ENCODE measurements around the gene CHMP4B. TPM values are rescaled to one million over a fixed set of nuclear protein-coding genes. Genes with fewer than 3 reads are reported as not detected.

CHMP4B gene
- total RNA-seq, 2 experiments from 2014 or later = 82.0 to 82.9 TPM

- ChIA-PET POLR2A (no interaction called here), CTCF (interaction anchor here (1.2 to 1.8 kb wide), 2 partner anchors 9 to 11 kb away, joined by 3 to 11 read pairs; no protein-coding TSS in a partner anchor)
- no peak for TF ChIP-seq CTCF (IDR thresholded peaks at IDR 0.05)
- intact Hi-C loops (cut with micrococcal nuclease) = no loop called here
- peaks cover 14% of the 10 kb centered on the region for H3K36me3 Mint-ChIP-seq (ENCODE audit: low read depth)
- ATAC-seq (no peak), DNase-seq (no peak)
- no peak overlapping the region for H3K4me3 Mint-ChIP-seq
- H3K9me3 Mint-ChIP-seq = no peaks in the 10 kb centered on the region
- H3K27me3 Mint-ChIP-seq = no peaks in the 10 kb centered on the region
- H3K27ac Mint-ChIP-seq = no peak overlapping the region
- peaks cover 22% of the 10 kb centered on the region for H3K4me1 Mint-ChIP-seq (ENCODE audit: low read depth)
Measured at GRCh38 chr20:33783256-33783655, 27.9 kb upstream of the CHMP4B start.

- Mint-ChIP-seq H3K9me3 (no peaks in the 10 kb centered on the region), H3K4me3 (no peak overlapping the region), H3K36me3 (ENCODE audit: low read depth) (peaks cover 12% of the 10 kb centered on the region), H3K27ac (no peak overlapping the region), H3K4me1 (ENCODE audit: low read depth) (peaks cover 20% of the 10 kb centered on the region), H3K27me3 (no peaks in the 10 kb centered on the region)
- ATAC-seq = no peak
- POLR2A ChIA-PET = no interaction called here
- intact Hi-C loops (cut with micrococcal nuclease) = no loop called here
- DNase-seq = no peak
- TF ChIP-seq CTCF (IDR thresholded peaks at IDR 0.05) = no peak
- CTCF ChIA-PET = interaction anchor here (1.8 kb wide), 1 partner anchor 8 kb away, joined by 11 read pairs; no protein-coding TSS in a partner anchor
Measured at GRCh38 chr20:33783818-33784217, 27.3 kb upstream of the CHMP4B start.

DNA sequence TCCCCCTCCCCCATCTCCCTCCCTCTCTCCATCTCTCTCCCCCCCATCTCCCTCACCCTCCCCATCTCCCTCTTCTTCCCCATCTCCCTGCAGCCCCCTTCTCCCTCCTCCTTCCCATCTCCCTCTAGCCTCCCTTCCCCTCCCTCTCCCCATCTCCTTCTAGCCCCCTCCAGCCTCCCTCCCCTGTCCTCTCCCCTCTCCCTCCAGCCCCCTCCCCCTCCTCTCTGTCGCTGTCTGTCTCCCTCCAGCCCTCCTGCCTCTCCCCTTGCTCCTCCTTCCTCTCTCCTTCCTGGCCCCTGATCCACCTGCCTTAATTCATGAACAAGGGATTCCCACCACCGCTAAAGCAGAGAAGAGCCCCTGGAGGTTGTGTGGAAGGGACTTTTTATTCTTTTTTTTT is 26.9 kb upstream of the CHMP4B start:
- no peak overlapping the region for H3K27ac Mint-ChIP-seq
- H3K9me3 Mint-ChIP-seq = no peaks in the 10 kb centered on the region

DNA sequence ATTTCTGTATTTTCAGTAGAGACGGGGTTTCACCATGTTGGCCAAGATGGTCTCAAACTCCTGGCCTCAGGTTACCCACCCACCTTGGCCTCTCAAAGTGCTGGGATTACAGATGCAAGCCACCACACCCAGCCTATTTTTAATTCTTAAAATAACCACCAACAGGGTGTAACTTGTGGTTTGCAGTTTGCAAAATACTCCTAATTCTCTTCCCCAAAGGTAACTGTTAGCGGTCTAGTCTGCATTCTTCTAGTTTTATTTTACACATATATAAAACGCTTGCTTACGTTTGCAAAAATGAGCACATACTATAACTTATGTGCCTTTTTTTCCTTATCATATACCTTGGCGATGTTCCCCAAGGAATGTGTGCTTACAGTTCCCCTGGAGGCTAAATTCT is 25.6 kb upstream of the CHMP4B start:
- ATAC-seq (no peak), DNase-seq (no peak)
- intact Hi-C loops (cut with micrococcal nuclease) = no loop called here
- Mint-ChIP-seq H3K4me1 (ENCODE audit: low read depth) (peaks cover 10% of the 10 kb centered on the region), H3K4me3 (no peak overlapping the region), H3K9me3 (no peaks in the 10 kb centered on the region), H3K27ac (no peak overlapping the region), H3K36me3 (ENCODE audit: low read depth) (peaks cover 7% of the 10 kb centered on the region), H3K27me3 (no peaks in the 10 kb centered on the region)
- POLR2A ChIA-PET = no interaction called here
- TF ChIP-seq CTCF (IDR thresholded peaks at IDR 0.05) = no peak
- CTCF ChIA-PET = no interaction called here

More for the DNA sequence above, 26.9 kb upstream of the CHMP4B start:
- DNase-seq = no peak
- no peaks in the 10 kb centered on the region for H3K27me3 Mint-ChIP-seq
- ChIA-PET POLR2A (no interaction called here), CTCF (no interaction called here)
- H3K36me3 Mint-ChIP-seq (ENCODE audit: low read depth) = peaks cover 9% of the 10 kb centered on the region
- H3K4me1 Mint-ChIP-seq (ENCODE audit: low read depth) = peaks cover 16% of the 10 kb centered on the region
- ATAC-seq = no peak
- intact Hi-C loops (cut with micrococcal nuclease) = no loop called here
- no peak for TF ChIP-seq CTCF (IDR thresholded peaks at IDR 0.05)
- H3K4me3 Mint-ChIP-seq = no peak overlapping the region

- Mint-ChIP-seq H3K4me1 (ENCODE audit: low read depth) (peaks cover 10% of the 10 kb centered on the region), H3K9me3 (no peaks in the 10 kb centered on the region), H3K27me3 (no peaks in the 10 kb centered on the region), H3K36me3 (ENCODE audit: low read depth) (peaks cover 5% of the 10 kb centered on the region), H3K4me3 (no peak overlapping the region), H3K27ac (no peak overlapping the region)
- intact Hi-C loops (cut with micrococcal nuclease) = no loop called here
- DNase-seq (no peak), ATAC-seq (no peak)
- ChIA-PET CTCF (no interaction called here), POLR2A (no interaction called here)
- TF ChIP-seq CTCF (IDR thresholded peaks at IDR 0.05) = no peak
Measured at GRCh38 chr20:33787253-33787891, 23.8 kb upstream of the CHMP4B start.

All from activated CD8-positive, alpha-beta T cell treated with anti-CD3 and anti-CD28 coated beads for 36 hours (primary cell).